ENCODE measurements around the gene WWC1. TPM values are rescaled to one million over a fixed set of nuclear protein-coding genes. Genes with fewer than 3 reads are reported as not detected.
A peak's percentile ranks its signal among the peaks of the same experiment; 100 is the strongest.

Gene WWC1
- total RNA-seq, 1 donor from 2014 or later, result 48.6 TPM

- Mint-ChIP-seq H3K27me3 (ENCODE audit: low read depth, unreplicated experiment) (no peaks in the 10 kb centered on the region), H3K4me3 (ENCODE audit: unreplicated experiment) (no peak overlapping the region), H3K4me1 (ENCODE audit: low read depth, unreplicated experiment) (peaks cover 13% of the 10 kb centered on the region), H3K36me3 (ENCODE audit: low read depth, unreplicated experiment) (peaks cover 21% of the 10 kb centered on the region), H3K27ac (ENCODE audit: unreplicated experiment) (no peak overlapping the region), H3K9me3 (ENCODE audit: unreplicated experiment) (no peaks in the 10 kb centered on the region)
- H3K27ac ChIP-seq (ENCODE audit: low read depth, low read length), result no peak overlapping the region
- H3K9me3 ChIP-seq (ENCODE audit: insufficient read depth, low read depth, low read length), result no peaks in the 10 kb centered on the region
- DNase-seq (ENCODE audit: low read depth) (no peak), FAIRE-seq (no peak)
- TF ChIP-seq CTCF (IDR thresholded peaks at IDR 0.05; ENCODE audit: insufficient read depth, low read depth, low read length), result no peak
- TF ChIP-seq EZH2 (IDR thresholded peaks at IDR 0.05; ENCODE audit: insufficient read depth, low read length), result no peak
- H3K27me3 ChIP-seq (ENCODE audit: insufficient read depth, low read length), result no peaks in the 10 kb centered on the region
- no peak overlapping the region for H3K9ac ChIP-seq (ENCODE audit: low read length)
- H3K79me2 ChIP-seq (ENCODE audit: insufficient read depth, low read length), result no peaks in the 10 kb centered on the region
- peaks cover 6% of the 10 kb centered on the region for H3K4me1 ChIP-seq (ENCODE audit: insufficient read depth, low read length)
- H2AFZ ChIP-seq (ENCODE audit: low read depth, low read length), result no peak overlapping the region
- H3K36me3 ChIP-seq (ENCODE audit: insufficient read depth, low read length), result no peaks in the 10 kb centered on the region
- H4K20me1 ChIP-seq (ENCODE audit: insufficient read depth, low read length), result no peaks in the 10 kb centered on the region
- H3K4me2 ChIP-seq (ENCODE audit: low read length), result no peak overlapping the region
- H3K4me3 ChIP-seq (ENCODE audit: insufficient read depth, low read depth, low read length), result no peak overlapping the region
Observed at GRCh38 chr5:168423478-168423877, 132.0 kb downstream of the WWC1 start.

- H3K27ac Mint-ChIP-seq (ENCODE audit: unreplicated experiment), result no peak overlapping the region
Observed at GRCh38 chr5:168423971-168424370, 132.5 kb downstream of the WWC1 start.

More at GRCh38 chr5:168423971-168424370, 132.5 kb downstream of the WWC1 start:
- Mint-ChIP-seq H3K9me3 (ENCODE audit: unreplicated experiment) (no peaks in the 10 kb centered on the region), H3K36me3 (ENCODE audit: low read depth, unreplicated experiment) (peaks cover 24% of the 10 kb centered on the region), H3K27me3 (ENCODE audit: low read depth, unreplicated experiment) (no peaks in the 10 kb centered on the region), H3K4me3 (ENCODE audit: unreplicated experiment) (peak overlapping the region; percentile 2), H3K4me1 (ENCODE audit: low read depth, unreplicated experiment) (peaks cover 11% of the 10 kb centered on the region)
- no peaks in the 10 kb centered on the region for H3K36me3 ChIP-seq (ENCODE audit: insufficient read depth, low read length)
- no peak for DNase-seq (ENCODE audit: low read depth)
- H3K27ac ChIP-seq (ENCODE audit: low read depth, low read length), result no peak overlapping the region
- H3K4me2 ChIP-seq (ENCODE audit: low read length), result no peak overlapping the region
- TF ChIP-seq CTCF (IDR thresholded peaks at IDR 0.05; ENCODE audit: insufficient read depth, low read depth, low read length) (no peak), EZH2 (IDR thresholded peaks at IDR 0.05; ENCODE audit: insufficient read depth, low read length) (no peak)
- no peaks in the 10 kb centered on the region for H3K79me2 ChIP-seq (ENCODE audit: insufficient read depth, low read length)
- no peak for FAIRE-seq
- no peak overlapping the region for H3K4me3 ChIP-seq (ENCODE audit: insufficient read depth, low read depth, low read length)
- H3K9ac ChIP-seq (ENCODE audit: low read length), result no peak overlapping the region
- no peak overlapping the region for H2AFZ ChIP-seq (ENCODE audit: low read depth, low read length)
- H3K9me3 ChIP-seq (ENCODE audit: insufficient read depth, low read depth, low read length), result no peaks in the 10 kb centered on the region
- no peaks in the 10 kb centered on the region for H3K27me3 ChIP-seq (ENCODE audit: insufficient read depth, low read length)
- no peaks in the 10 kb centered on the region for H4K20me1 ChIP-seq (ENCODE audit: insufficient read depth, low read length)
- H3K4me1 ChIP-seq (ENCODE audit: insufficient read depth, low read length), result peaks cover 6% of the 10 kb centered on the region
